G401 (cell line): ENCODE data around the gene REPIN1. TPM values are rescaled to one million over a fixed set of nuclear protein-coding genes. Genes with fewer than 3 reads are reported as not detected.

Source experiments
- DNase-seq: peaks from one replicate; pipeline ENCODE4 v3.0.0-alpha.2; 2015; ENCODE audit warnings: low spot score
- in situ Hi-C: cut with HindIII; loops from 2 replicates; pipeline ENCODE4 v1.10.0; 2016; ENCODE audit warnings: low sequenced_read_pairs, mixed read lengths
- total RNA-seq: library from RNA; depleted of rRNA; stranded (reverse); fragments of >200 nt; shearing (Covaris generic); gene quantifications from 2 replicates; pipeline ENCODE4 v1.2.3, GENCODE V29; 2014; rRNA removed

REPIN1 gene
- 266 and 278 TPM in 2 replicates for total RNA-seq

- peak; percentile 78 for DNase-seq
- in situ Hi-C loops = no loop called here
Measured at GRCh38 chr7:150368096-150368883, at the start of gene REPIN1. Gene REPIN1, plus strand, starts transcription at chr7:150368822. Its CDS starts 890 bp downstream, at chr7:150369712.

GRCh38 chr7:150321788-150322113, 46.9 kb upstream of the REPIN1 start:
- in situ Hi-C loops = no loop called here
- no peak for DNase-seq

- in situ Hi-C loops = no loop called here
Measured at GRCh38 chr7:150322114-150322832, 46.3 kb upstream of the REPIN1 start.

GRCh38 chr7:150322833-150323681, 45.6 kb upstream of the REPIN1 start, which contains the start of the genes ACTR3C and LRRC61:
Gene ACTR3C, minus strand, starts transcription at chr7:150323545. Its CDS starts 28,249 bp downstream, at chr7:150295296.
Gene LRRC61, plus strand, starts transcription at chr7:150323355. Its CDS starts 13,507 bp downstream, at chr7:150336862.
- peak; percentile 48 for DNase-seq
- in situ Hi-C loops = no loop called here

More at GRCh38 chr7:150322114-150322832, 46.3 kb upstream of the REPIN1 start:
- DNase-seq = peak; percentile 23

- in situ Hi-C loops = no loop called here
Measured at GRCh38 chr7:150323682-150324372, 44.8 kb upstream of the REPIN1 start.

GRCh38 chr7:150324373-150324961, 44.2 kb upstream of the REPIN1 start:
- DNase-seq = no peak
- in situ Hi-C loops = no loop called here

More at GRCh38 chr7:150323682-150324372, 44.8 kb upstream of the REPIN1 start:
- DNase-seq = peak; percentile 40

GRCh38 chr7:150325110-150325611, 43.5 kb upstream of the REPIN1 start:
- no peak for DNase-seq
- in situ Hi-C loops = no loop called here

- in situ Hi-C loops = no loop called here
- DNase-seq = no peak
Measured at GRCh38 chr7:150325901-150326300, 42.7 kb upstream of the REPIN1 start.

- in situ Hi-C loops = no loop called here
- no peak for DNase-seq
Measured at GRCh38 chr7:150326657-150327268, 41.9 kb upstream of the REPIN1 start.

- in situ Hi-C loops = no loop called here
- no peak for DNase-seq
Measured at GRCh38 chr7:150327308-150327707, 41.3 kb upstream of the REPIN1 start.

- in situ Hi-C loops = no loop called here
- no peak for DNase-seq
Measured at GRCh38 chr7:150329331-150330120, 39.1 kb upstream of the REPIN1 start.

- DNase-seq = no peak
- in situ Hi-C loops = no loop called here
Measured at GRCh38 chr7:150330211-150330885, 38.3 kb upstream of the REPIN1 start.

GRCh38 chr7:150332852-150333635, 35.6 kb upstream of the REPIN1 start:
- in situ Hi-C loops = no loop called here
- DNase-seq = no peak

GRCh38 chr7:150333659-150334058, 35.0 kb upstream of the REPIN1 start:
- in situ Hi-C loops = no loop called here
- no peak for DNase-seq

GRCh38 chr7:150334108-150334507, 34.5 kb upstream of the REPIN1 start:
- DNase-seq = no peak
- in situ Hi-C loops = no loop called here
